Activated naive CD8-positive, alpha-beta T cell (primary cell): Measurements from ENCODE around the gene ARHGEF4.

Experiments
- H3K27ac Mint-ChIP-seq: one replicate; pipeline ENCODE4 v1.8.0; 2021; ENCODE audit warnings: mixed read lengths
- H3K27me3 Mint-ChIP-seq: one replicate; pipeline ENCODE4 v1.8.0; 2021; ENCODE audit warnings: mixed read lengths
- H3K36me3 Mint-ChIP-seq: one replicate; pipeline ENCODE4 v1.8.0; 2021; ENCODE audit warnings: mixed read lengths
- H3K4me1 Mint-ChIP-seq: one replicate; pipeline ENCODE4 v1.8.0; 2021; ENCODE audit warnings: low read depth, mixed read lengths
- H3K4me3 Mint-ChIP-seq: one replicate; pipeline ENCODE4 v1.8.0; 2021; ENCODE audit warnings: mild to moderate bottlenecking, mixed read lengths
- H3K9me3 Mint-ChIP-seq: one replicate; pipeline ENCODE4 v1.8.0; 2021; ENCODE audit warnings: low read depth, mixed read lengths

ARHGEF4 gene

DNA sequence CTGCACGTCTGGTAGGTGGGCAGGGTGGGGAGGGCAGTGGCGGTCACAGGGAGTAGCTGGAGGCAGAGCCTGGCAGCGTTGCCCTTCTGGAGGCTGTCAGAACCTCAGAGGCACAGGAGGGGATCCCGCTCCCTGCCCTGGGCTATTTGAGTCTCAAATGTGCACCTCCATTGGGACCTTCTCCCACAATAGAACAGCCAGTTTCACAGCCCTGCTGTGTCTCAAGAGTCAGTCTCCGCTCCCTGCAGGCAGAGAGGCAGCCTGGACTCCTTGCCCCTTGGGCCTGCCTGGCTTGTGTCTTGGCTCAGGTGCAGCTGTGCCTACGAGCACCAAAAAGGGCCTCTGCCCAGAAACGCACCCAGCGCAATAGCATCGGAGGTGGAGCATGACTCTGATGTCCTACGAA, 199.1 kb downstream of the ARHGEF4 start:
- H3K9me3 Mint-ChIP-seq, result no peaks in the 10 kb centered on the region
- peaks cover 38% of the 10 kb centered on the region for H3K4me1 Mint-ChIP-seq
- H3K4me3 Mint-ChIP-seq, result peak overlapping the region; percentile 62
- no peak overlapping the region for H3K27ac Mint-ChIP-seq
- H3K27me3 Mint-ChIP-seq, result no peaks in the 10 kb centered on the region
- no peaks in the 10 kb centered on the region for H3K36me3 Mint-ChIP-seq

DNA sequence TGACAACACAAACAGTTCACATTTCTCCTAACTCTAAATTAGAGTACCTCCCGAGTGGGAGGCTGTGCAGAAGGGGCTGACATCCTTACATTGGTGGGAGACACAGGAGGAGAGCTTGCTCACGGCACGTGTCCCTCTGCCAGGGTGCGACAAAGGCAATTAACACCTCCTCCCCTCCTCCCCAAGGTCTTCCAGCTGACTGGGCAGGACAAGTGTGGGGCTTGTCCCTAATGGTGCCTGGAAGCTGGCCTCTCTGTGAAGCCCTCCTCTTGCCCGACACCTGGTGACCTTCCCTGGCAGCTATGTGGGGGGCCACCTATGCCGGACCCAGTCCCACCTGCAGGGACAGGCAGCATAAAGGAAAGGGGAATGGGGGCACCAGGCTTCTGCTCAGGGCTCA, 199.6 kb downstream of the ARHGEF4 start:
- H3K27ac Mint-ChIP-seq, result no peak overlapping the region
- peak overlapping the region; percentile 62 for H3K4me3 Mint-ChIP-seq
- H3K9me3 Mint-ChIP-seq, result no peaks in the 10 kb centered on the region
- peaks cover 42% of the 10 kb centered on the region for H3K4me1 Mint-ChIP-seq
- no peaks in the 10 kb centered on the region for H3K36me3 Mint-ChIP-seq
- no peaks in the 10 kb centered on the region for H3K27me3 Mint-ChIP-seq

DNA sequence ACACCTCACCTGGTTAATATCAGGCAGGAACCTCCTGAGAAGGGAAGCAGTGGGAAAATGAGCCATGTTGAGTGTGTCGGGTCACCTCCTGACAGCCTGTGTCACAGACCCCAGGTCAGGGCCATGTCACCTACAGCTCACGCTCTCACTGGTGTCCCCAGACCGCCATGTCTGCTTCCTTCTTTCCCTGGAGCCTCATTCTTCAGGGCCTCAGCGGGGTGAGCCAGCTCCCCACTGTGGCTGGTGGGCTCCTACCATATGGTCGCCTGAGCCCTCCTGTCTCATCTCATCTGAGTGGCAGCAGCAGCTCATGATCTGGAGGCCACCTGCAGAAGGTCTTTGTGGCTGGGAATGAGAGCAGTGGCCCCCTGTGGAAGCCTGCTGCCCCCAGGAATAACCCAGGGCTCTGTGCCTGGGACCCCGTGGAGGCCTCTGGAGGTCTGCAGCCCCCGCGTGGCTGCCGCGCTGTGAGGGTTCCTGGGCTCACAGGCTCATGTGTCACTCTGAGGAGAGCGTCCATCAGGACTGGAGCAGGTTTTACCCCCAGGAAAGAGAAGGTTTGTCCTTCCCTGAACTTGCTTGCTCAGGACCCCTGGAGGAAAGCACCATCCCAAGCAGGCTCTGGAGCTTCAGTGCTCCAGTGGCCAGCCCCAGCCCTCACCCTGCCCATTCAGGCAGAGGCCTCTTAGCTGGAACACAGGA, 200.1 kb downstream of the ARHGEF4 start:
- H3K4me1 Mint-ChIP-seq, result peaks cover 48% of the 10 kb centered on the region
- no peaks in the 10 kb centered on the region for H3K27me3 Mint-ChIP-seq
- H3K9me3 Mint-ChIP-seq, result no peaks in the 10 kb centered on the region
- H3K36me3 Mint-ChIP-seq, result no peaks in the 10 kb centered on the region
- H3K27ac Mint-ChIP-seq, result no peak overlapping the region
- no peak overlapping the region for H3K4me3 Mint-ChIP-seq

DNA sequence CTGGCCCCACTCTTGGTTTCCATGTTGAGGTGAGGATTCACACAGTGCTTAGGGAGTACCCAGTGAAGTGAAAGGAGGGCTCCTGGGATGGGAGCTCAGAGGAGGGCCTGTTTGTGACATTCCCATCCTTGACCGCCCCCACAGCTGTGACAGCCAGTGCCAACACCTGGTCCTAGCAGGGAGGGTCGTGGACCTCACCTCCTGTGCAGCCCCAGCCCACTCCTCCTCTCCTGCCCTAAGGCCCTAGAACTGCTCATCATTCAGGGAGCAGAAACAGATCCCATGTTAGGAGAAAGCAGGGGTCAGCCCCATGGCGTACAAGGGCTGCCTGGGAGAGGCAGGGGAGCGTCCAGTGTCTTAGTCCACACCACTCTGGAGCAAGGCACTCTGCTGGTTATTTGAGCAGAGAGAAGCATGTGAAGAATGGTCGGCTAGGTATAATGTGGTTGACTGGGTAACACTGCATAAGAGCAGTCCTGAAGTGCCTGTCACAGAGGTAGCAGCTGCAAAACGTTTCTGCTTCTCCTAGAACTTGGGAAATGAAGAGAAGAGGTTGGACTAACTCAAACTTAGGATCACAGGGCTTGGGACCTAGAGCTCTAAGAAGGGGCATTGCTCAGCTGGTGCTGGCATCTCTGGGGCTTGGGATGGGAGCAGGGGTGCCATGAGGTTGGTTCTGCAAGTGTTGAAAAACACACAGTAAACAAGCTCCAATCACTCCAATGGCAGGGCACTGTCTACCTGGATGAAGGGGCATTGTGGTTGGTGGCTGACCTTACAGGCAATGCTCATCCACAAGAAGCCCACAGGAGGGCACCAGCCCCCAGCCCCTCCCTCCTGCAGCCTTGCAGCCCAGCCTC, 200.9 kb downstream of the ARHGEF4 start:
- H3K4me1 Mint-ChIP-seq, result peaks cover 53% of the 10 kb centered on the region

GRCh38 chr2:131038258-131039100, 201.8 kb downstream of the ARHGEF4 start:
- Mint-ChIP-seq H3K27me3 (no peaks in the 10 kb centered on the region), H3K9me3 (no peaks in the 10 kb centered on the region), H3K27ac (no peak overlapping the region), H3K4me3 (peak overlapping the region; percentile 52), H3K4me1 (peaks cover 52% of the 10 kb centered on the region), H3K36me3 (no peaks in the 10 kb centered on the region)

More for the DNA sequence above, 200.9 kb downstream of the ARHGEF4 start:
- Mint-ChIP-seq H3K9me3 (no peaks in the 10 kb centered on the region), H3K4me3 (peak overlapping the region; percentile 52), H3K27me3 (no peaks in the 10 kb centered on the region), H3K27ac (no peak overlapping the region), H3K36me3 (no peaks in the 10 kb centered on the region)

DNA sequence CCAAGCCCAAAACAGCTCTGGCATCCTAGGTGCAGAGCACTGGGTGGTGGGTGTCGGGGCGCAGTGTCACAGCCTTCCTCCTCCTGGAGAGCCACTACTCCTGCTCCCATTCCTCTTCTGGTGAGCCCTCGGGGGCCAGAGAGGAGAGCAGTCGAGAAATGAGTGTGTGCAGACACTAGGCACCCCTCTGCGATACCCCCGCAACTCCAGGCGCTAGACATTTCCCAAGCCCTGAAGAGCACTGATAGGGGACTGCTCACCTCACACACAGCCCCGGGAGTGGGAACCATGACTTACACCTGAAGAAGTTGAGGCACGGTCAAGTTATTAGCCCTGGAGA, 202.4 kb downstream of the ARHGEF4 start:
- Mint-ChIP-seq H3K4me1 (peaks cover 46% of the 10 kb centered on the region), H3K9me3 (no peaks in the 10 kb centered on the region), H3K27me3 (no peaks in the 10 kb centered on the region), H3K36me3 (no peaks in the 10 kb centered on the region), H3K27ac (no peak overlapping the region), H3K4me3 (peak overlapping the region; percentile 27)

- no peaks in the 10 kb centered on the region for H3K36me3 Mint-ChIP-seq
- no peaks in the 10 kb centered on the region for H3K27me3 Mint-ChIP-seq
- H3K4me1 Mint-ChIP-seq, result peaks cover 44% of the 10 kb centered on the region
- no peaks in the 10 kb centered on the region for H3K9me3 Mint-ChIP-seq
- H3K4me3 Mint-ChIP-seq, result peak overlapping the region; percentile 47
- H3K27ac Mint-ChIP-seq, result no peak overlapping the region
These were observed 202.8 kb downstream of the ARHGEF4 start for GRCh38 chr2:131039535-131039907.

- peaks cover 44% of the 10 kb centered on the region for H3K4me1 Mint-ChIP-seq
- H3K27ac Mint-ChIP-seq, result no peak overlapping the region
These were observed 203.4 kb downstream of the ARHGEF4 start for GRCh38 chr2:131039908-131040660.

GRCh38 chr2:131040661-131041401, 204.1 kb downstream of the ARHGEF4 start:
- Mint-ChIP-seq H3K9me3 (no peaks in the 10 kb centered on the region), H3K4me3 (peak overlapping the region; percentile 89), H3K27ac (peak overlapping the region; percentile 73), H3K36me3 (no peaks in the 10 kb centered on the region), H3K4me1 (peaks cover 44% of the 10 kb centered on the region), H3K27me3 (no peaks in the 10 kb centered on the region)

More at GRCh38 chr2:131039908-131040660, 203.4 kb downstream of the ARHGEF4 start:
- Mint-ChIP-seq H3K27me3 (no peaks in the 10 kb centered on the region), H3K9me3 (no peaks in the 10 kb centered on the region), H3K4me3 (peak overlapping the region; percentile 89), H3K36me3 (no peaks in the 10 kb centered on the region)

DNA sequence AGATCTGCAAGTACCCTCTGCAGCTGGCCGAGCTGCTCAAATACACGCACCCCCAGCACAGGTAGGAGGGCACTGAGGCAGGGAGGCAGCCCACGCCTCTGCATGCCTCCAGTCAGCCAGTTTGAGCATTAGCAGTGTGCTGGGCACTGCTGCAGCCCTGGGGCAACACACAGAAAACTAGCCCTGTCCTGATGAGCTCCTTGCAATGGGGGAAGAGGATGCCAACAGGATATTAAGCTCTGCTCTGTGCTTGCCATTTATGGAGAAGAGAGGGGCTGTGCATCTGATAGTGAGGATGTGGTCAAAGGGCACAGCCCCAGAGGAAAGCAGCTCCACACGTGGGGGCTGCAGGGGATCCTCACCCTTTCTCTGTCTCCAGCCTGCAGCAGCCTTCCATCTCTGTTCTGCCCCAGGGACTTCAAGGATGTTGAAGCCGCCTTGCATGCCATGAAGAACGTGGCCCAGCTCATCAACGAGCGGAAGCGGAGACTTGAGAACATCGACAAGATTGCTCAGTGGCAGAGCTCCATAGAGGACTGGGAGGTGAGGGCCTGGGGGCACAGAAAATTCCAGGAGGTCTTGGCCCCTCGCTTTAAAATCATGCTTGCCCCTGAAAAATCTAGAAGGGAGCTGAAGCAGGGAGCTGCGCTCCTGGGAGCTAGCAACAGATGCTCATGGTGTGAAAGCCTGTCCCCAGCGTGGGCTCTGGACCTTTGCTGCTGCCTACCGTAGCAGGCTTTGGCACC, 204.9 kb downstream of the ARHGEF4 start:
- H3K27ac Mint-ChIP-seq, result peak overlapping the region; percentile 73
- H3K4me3 Mint-ChIP-seq, result peak overlapping the region; percentile 89
- no peaks in the 10 kb centered on the region for H3K9me3 Mint-ChIP-seq
- H3K36me3 Mint-ChIP-seq, result no peaks in the 10 kb centered on the region
- no peaks in the 10 kb centered on the region for H3K27me3 Mint-ChIP-seq
- peaks cover 38% of the 10 kb centered on the region for H3K4me1 Mint-ChIP-seq

DNA sequence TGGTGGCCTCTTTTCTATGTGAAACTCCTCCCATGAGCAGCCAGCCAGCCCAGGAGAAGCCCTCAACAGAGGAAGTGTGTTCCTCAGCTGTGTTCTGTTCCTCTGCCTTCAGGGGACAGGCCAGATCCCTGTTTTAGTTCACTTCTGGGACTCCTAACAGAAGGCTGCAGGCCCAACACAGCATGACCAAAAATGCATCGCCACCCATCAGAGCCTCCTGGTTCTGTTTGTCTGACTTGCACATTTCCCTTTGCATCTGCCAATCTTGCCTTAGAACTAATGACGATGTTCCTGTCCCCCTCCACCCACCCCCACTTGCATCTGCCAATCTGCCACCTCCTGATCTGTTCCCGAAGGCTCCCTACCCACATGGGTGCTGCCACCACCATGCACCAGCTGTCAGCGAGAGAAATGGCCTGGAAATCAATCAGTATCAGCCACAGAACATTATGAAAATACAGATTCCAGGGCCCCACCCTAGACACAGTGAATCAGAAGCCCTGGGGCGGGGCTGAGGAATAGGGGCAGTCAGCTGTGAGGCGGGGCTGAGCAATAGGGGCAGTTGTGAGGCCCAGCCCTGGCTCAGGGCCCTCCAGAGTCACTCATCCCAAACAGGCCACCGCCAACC, 205.5 kb downstream of the ARHGEF4 start:
- H3K27me3 Mint-ChIP-seq, result no peaks in the 10 kb centered on the region
- H3K27ac Mint-ChIP-seq, result peak overlapping the region; percentile 30
- H3K4me3 Mint-ChIP-seq, result peak overlapping the region; percentile 89
- H3K9me3 Mint-ChIP-seq, result no peaks in the 10 kb centered on the region
- peaks cover 38% of the 10 kb centered on the region for H3K4me1 Mint-ChIP-seq
- no peaks in the 10 kb centered on the region for H3K36me3 Mint-ChIP-seq

GRCh38 chr2:131043199-131044074, 206.7 kb downstream of the ARHGEF4 start:
- no peak overlapping the region for H3K4me3 Mint-ChIP-seq
- H3K9me3 Mint-ChIP-seq, result no peaks in the 10 kb centered on the region
- no peaks in the 10 kb centered on the region for H3K27me3 Mint-ChIP-seq
- H3K36me3 Mint-ChIP-seq, result no peaks in the 10 kb centered on the region
- no peak overlapping the region for H3K27ac Mint-ChIP-seq
- H3K4me1 Mint-ChIP-seq, result peaks cover 28% of the 10 kb centered on the region
